Measurements from ENCODE around the gene KDM4B. TPM values are rescaled to one million over a fixed set of nuclear protein-coding genes. Genes with fewer than 3 reads are reported as not detected.

Gene KDM4B
- total and polyA plus RNA-seq, 2 donors from 2014 or later = 6.6 to 35.7 TPM

GRCh38 chr19:5046339-5047039 is 77.6 kb downstream of the KDM4B start:
- H3K4me1 ChIP-seq (ENCODE audit: control insufficient read depth in 2 of 3, insufficient read depth in 2 of 3, low read depth in 1 of 3, low read length in 3 of 3) = peaks cover 0 to 14% (median 0%) of the 10 kb centered on the region in 3 donors
- DNase-seq (peak in 1 of 5 donors; percentile 89), FAIRE-seq (no peak)
- H3K36me3 ChIP-seq (ENCODE audit: control insufficient read depth in 2 of 3, insufficient read depth in 3 of 3, low read length in 3 of 3) = peaks cover 0 to 7% (median 0%) of the 10 kb centered on the region in 3 donors
- no peak overlapping the region for H3K27ac ChIP-seq (ENCODE audit: low read depth in 2 of 2, low read length in 2 of 2)
- no peaks in the 10 kb centered on the region for H3K9me3 ChIP-seq (ENCODE audit: control insufficient read depth in 2 of 3, insufficient read depth in 1 of 3, low read length in 3 of 3)
- TF ChIP-seq CTCF (IDR thresholded peaks at IDR 0.05; ENCODE audit: borderline replicate concordance, extremely low read depth, insufficient read depth) = no peak
- no peak overlapping the region for H3K9ac ChIP-seq (ENCODE audit: low read length in 3 of 3)
- no peak overlapping the region for H3K4me3 ChIP-seq (ENCODE audit: low read length in 3 of 3)
- intact Hi-C loops (cut with DNase I) = loop anchor here (5.0 kb wide), 1 partner anchor 531 kb away; no protein-coding TSS in a partner anchor
- H3K27me3 ChIP-seq (ENCODE audit: control insufficient read depth, insufficient read depth, low read length) = no peaks in the 10 kb centered on the region

DNA sequence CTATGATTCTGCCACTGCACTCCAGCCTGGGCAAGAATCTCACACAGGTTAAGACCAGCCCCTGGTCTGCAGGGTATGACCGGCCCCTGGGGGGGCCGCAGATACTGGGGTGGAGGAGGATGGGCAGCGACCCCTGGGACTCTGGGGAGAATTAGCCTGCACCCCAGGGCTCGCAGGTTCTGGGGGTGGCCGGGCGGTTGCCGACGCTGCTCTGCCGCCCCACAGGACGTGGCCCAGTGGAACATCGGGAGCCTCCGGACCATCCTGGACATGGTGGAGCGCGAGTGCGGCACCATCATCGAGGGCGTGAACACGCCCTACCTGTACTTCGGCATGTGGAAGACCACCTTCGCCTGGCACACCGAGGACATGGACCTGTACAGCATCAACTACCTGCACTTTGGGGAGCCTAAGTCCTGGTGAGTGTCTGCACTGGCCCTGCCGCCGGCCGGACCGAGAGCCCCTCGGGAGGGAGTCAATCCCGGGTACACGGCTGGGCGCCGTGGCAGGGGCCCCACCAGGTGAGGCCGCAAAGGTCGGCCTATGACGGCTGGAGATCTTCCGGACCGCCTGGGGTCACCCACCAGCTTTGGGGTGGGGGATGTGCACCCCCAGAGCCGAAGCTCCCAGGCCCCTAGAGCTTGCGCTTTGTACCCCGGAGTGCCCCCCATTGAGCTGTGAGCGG is 78.5 kb downstream of the KDM4B start:
- H3K27me3 ChIP-seq (ENCODE audit: control insufficient read depth, insufficient read depth, low read length) = no peaks in the 10 kb centered on the region
- peaks cover 0 to 14% (median 0%) of the 10 kb centered on the region in 3 donors for H3K4me1 ChIP-seq (ENCODE audit: control insufficient read depth in 2 of 3, insufficient read depth in 2 of 3, low read depth in 1 of 3, low read length in 3 of 3)
- no peak for TF ChIP-seq CTCF (IDR thresholded peaks at IDR 0.05; ENCODE audit: borderline replicate concordance, extremely low read depth, insufficient read depth)
- H3K27ac ChIP-seq (ENCODE audit: low read depth in 2 of 2, low read length in 2 of 2) = no peak overlapping the region
- H3K9ac ChIP-seq (ENCODE audit: low read length in 3 of 3) = no peak overlapping the region
- intact Hi-C loops (cut with DNase I) = loop anchor here (5.0 kb wide), 1 partner anchor 530 kb away; no protein-coding TSS in a partner anchor
- DNase-seq (no peak), FAIRE-seq (no peak)
- no peaks in the 10 kb centered on the region for H3K9me3 ChIP-seq (ENCODE audit: control insufficient read depth in 2 of 3, insufficient read depth in 1 of 3, low read length in 3 of 3)
- H3K4me3 ChIP-seq (ENCODE audit: low read length in 3 of 3) = no peak overlapping the region
- peaks cover 0 to 7% (median 0%) of the 10 kb centered on the region in 3 donors for H3K36me3 ChIP-seq (ENCODE audit: control insufficient read depth in 2 of 3, insufficient read depth in 3 of 3, low read length in 3 of 3)

DNA sequence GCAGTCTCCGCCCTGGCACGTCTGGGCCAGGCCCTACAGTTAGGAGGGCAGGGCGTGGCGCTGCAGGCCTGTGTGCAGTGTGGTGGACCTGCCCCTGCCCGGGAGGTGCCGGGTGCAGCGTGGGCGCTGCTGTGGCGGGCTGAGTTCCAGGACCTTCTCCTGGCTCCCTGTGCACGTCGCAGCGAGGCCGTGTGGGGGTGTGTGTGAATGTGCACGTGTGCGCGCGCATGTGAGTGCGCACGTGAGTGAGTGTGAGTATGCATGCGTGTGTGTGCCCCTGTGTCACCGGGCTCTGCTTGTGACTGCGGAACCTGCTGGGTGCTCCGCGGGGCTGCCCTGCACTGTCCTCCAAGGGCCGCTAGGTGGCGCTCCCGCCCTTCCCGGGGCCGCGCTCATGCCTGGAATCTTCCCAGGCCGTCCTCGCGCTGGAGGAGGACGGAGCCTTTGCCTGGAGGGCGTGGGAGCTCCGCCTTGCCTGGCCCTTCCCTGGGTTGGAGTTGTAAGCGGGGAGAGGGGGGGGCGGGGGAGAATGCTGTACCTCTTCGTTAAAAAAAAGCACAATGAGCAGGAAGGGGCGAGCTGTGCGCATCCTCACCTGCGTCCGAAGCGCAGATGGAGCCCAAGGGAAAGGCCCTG is 79.3 kb downstream of the KDM4B start:
- Histone ChIP-seq H3K27me3 (ENCODE audit: control insufficient read depth, insufficient read depth, low read length) (no peaks in the 10 kb centered on the region), H3K9me3 (ENCODE audit: control insufficient read depth in 2 of 3, insufficient read depth in 1 of 3, low read length in 3 of 3) (no peaks in the 10 kb centered on the region), H3K36me3 (ENCODE audit: control insufficient read depth in 2 of 3, insufficient read depth in 3 of 3, low read length in 3 of 3) (peaks cover 0 to 7% (median 0%) of the 10 kb centered on the region in 3 donors), H3K9ac (ENCODE audit: low read length in 3 of 3) (no peak overlapping the region), H3K4me1 (ENCODE audit: control insufficient read depth in 2 of 3, insufficient read depth in 2 of 3, low read depth in 1 of 3, low read length in 3 of 3) (peaks cover 0 to 18% (median 0%) of the 10 kb centered on the region in 3 donors), H3K27ac (ENCODE audit: low read depth in 2 of 2, low read length in 2 of 2) (no peak overlapping the region), H3K4me3 (ENCODE audit: low read length in 3 of 3) (no peak overlapping the region)
- intact Hi-C loops (cut with DNase I) = loop anchor here (5.0 kb wide), 1 partner anchor 529 kb away; no protein-coding TSS in a partner anchor
- peak; percentile 97 for TF ChIP-seq CTCF (IDR thresholded peaks at IDR 0.05; ENCODE audit: borderline replicate concordance, extremely low read depth, insufficient read depth)
- DNase-seq = peak; percentile 85 to 94 (median 90)
- no peak for FAIRE-seq
